GM23338 (cell line): ENCODE measurements around the gene NLE1. TPM values are rescaled to one million over a fixed set of nuclear protein-coding genes. Genes with fewer than 3 reads are reported as not detected.
A peak's percentile ranks its signal among the peaks of the same experiment; 100 is the strongest.

Experiments used
- ATAC-seq: fragments of 200-7000 bp; cut with Tn5 transposase; 3 replicates; pipeline ENCODE4 v1.9.1; 2020
- DNase-seq: peaks from one replicate; pipeline ENCODE4 v3.0.0-alpha.2; 2015; ENCODE audit warnings: low spot score
- H2AFZ ChIP-seq: fragments of 200-600 bp; sonication (generic); 2 replicates; pipeline ENCODE4 v1.8.0; 2016; ENCODE audit warnings: antibody characterized with exemption, mild to moderate bottlenecking, moderate library complexity
- H3F3A ChIP-seq: fragments of 200-600 bp; sonication (generic); replicated peaks from 2 replicates; pipeline ENCODE4 v1.8.0; 2017; ENCODE audit warnings: antibody characterized with exemption, mixed run types, low read depth
- H3K27ac ChIP-seq: fragments of 200-600 bp; sonication (generic); 2 replicates; pipeline ENCODE4 v1.6.1; 2016; ENCODE audit warnings: low read depth
- H3K27me3 ChIP-seq: fragments of 200-600 bp; sonication (generic); 2 replicates; pipeline ENCODE4 v1.8.0; 2016; ENCODE audit warnings: mild to moderate bottlenecking, mixed run types, moderate library complexity; ENCODE audit not compliant: insufficient read depth
- H3K36me3 ChIP-seq: fragments of 200-600 bp; sonication (generic); 2 replicates; pipeline ENCODE4 v1.8.0; 2016; ENCODE audit warnings: mild to moderate bottlenecking; ENCODE audit not compliant: insufficient read depth
- H3K4me1 ChIP-seq: fragments of 200-600 bp; sonication (generic); 2 replicates; pipeline ENCODE4 v1.8.0; 2016; ENCODE audit warnings: mild to moderate bottlenecking, moderate library complexity; ENCODE audit not compliant: insufficient read depth
- H3K4me2 ChIP-seq: fragments of 200-600 bp; sonication (generic); 2 replicates; pipeline ENCODE4 v1.7.1; 2017; ENCODE audit warnings: mixed run types
- H3K4me3 ChIP-seq: fragments of 200-600 bp; sonication (generic); 2 replicates; pipeline ENCODE4 v1.6.1; 2016; ENCODE audit warnings: mixed run types
- H3K79me2 ChIP-seq: fragments of 200-600 bp; sonication (generic); replicated peaks from 2 replicates; pipeline ENCODE4 v1.8.0; 2017; ENCODE audit warnings: mild to moderate bottlenecking; ENCODE audit not compliant: insufficient read depth
- H3K9me2 ChIP-seq: fragments of 200-600 bp; sonication (generic); 2 replicates; pipeline ENCODE4 v1.8.0; 2017; ENCODE audit not compliant: insufficient read depth
- H4K20me1 ChIP-seq: fragments of 200-600 bp; sonication (generic); replicated peaks from 2 replicates; pipeline ENCODE4 v1.8.0; 2017; ENCODE audit warnings: mild to moderate bottlenecking; ENCODE audit not compliant: insufficient read depth
- H3K27ac Mint-ChIP-seq: 2 replicates; pipeline ENCODE4 v1.8.0; 2020; ENCODE audit warnings: inconsistent platforms, mild to moderate bottlenecking, moderate library complexity, mixed read lengths
- H3K27me3 Mint-ChIP-seq: 3 replicates; pipeline ENCODE4 v1.8.0; 2022; ENCODE audit warnings: low read depth, mild to moderate bottlenecking, moderate library complexity, mixed read lengths, inconsistent platforms; ENCODE audit not compliant: insufficient read depth, poor library complexity
- H3K36me3 Mint-ChIP-seq: 3 replicates; pipeline ENCODE4 v1.8.0; 2021; ENCODE audit warnings: low read depth, mild to moderate bottlenecking, inconsistent platforms, moderate library complexity, mixed read lengths
- H3K4me1 Mint-ChIP-seq: 3 replicates; pipeline ENCODE4 v1.8.0; 2020; ENCODE audit warnings: mild to moderate bottlenecking, inconsistent platforms, mixed read lengths
- H3K4me3 Mint-ChIP-seq: 3 replicates; pipeline ENCODE4 v1.8.0; 2021; ENCODE audit warnings: moderate library complexity, mild to moderate bottlenecking, inconsistent platforms, mixed read lengths
- H3K9me3 Mint-ChIP-seq: 3 replicates; pipeline ENCODE4 v1.8.0; 2020; ENCODE audit warnings: moderate library complexity, mild to moderate bottlenecking, inconsistent platforms, mixed read lengths
- CREB1 ChIP-seq: fragments of 250-450 bp; sonication (Bioruptor Pico); IDR thresholded peaks from 2 replicates; pipeline ENCODE4 v1.5.0; 2020; ENCODE audit warnings: low read depth, mild to moderate bottlenecking, moderate library complexity
- EZH2 ChIP-seq: fragments of 200-600 bp; sonication (generic); IDR thresholded peaks from one replicate; pipeline ENCODE4 v1.8.0; 2017; ENCODE audit warnings: antibody characterized with exemption, mild to moderate bottlenecking, low read depth; ENCODE audit not compliant: unreplicated experiment
- EZH2phosphoT487 ChIP-seq: fragments of 200-600 bp; sonication (generic); IDR thresholded peaks from one replicate; pipeline ENCODE4 v1.8.1; 2018; ENCODE audit warnings: antibody characterized with exemption; ENCODE audit not compliant: unreplicated experiment
- JUNB ChIP-seq: IDR thresholded peaks from one replicate; pipeline ENCODE4 v1.6.1; 2016; ENCODE audit warnings: antibody characterized with exemption; ENCODE audit not compliant: unreplicated experiment
- NANOG ChIP-seq: IDR thresholded peaks from 2 replicates; pipeline ENCODE4 v1.6.1; 2016; ENCODE audit warnings: antibody characterized with exemption, borderline replicate concordance
- POLR2AphosphoS5 ChIP-seq: IDR thresholded peaks from 2 replicates; pipeline ENCODE4 v1.6.1; 2016; ENCODE audit warnings: antibody characterized with exemption, low read depth
- STAT1 ChIP-seq: IDR thresholded peaks from one replicate; pipeline ENCODE4 v1.6.1; 2016; ENCODE audit warnings: antibody characterized with exemption; ENCODE audit not compliant: unreplicated experiment
- ZNF114 ChIP-seq: fragments of 250-450 bp; sonication (Bioruptor Pico); IDR thresholded peaks from 2 replicates; pipeline ENCODE4 v1.5.0; 2020; ENCODE audit warnings: mild to moderate bottlenecking, moderate library complexity
- ZNF331 ChIP-seq: fragments of 250-450 bp; sonication (Bioruptor Pico); IDR thresholded peaks from 2 replicates; pipeline ENCODE4 v1.5.0; 2020; ENCODE audit warnings: low read depth, mild to moderate bottlenecking, moderate library complexity
- polyA plus RNA-seq: library from polyadenylated mRNA; unstranded; fragments of >200 nt; fragmentation: Nextera tagmentation; extraction: Ambion mirVana; gene quantifications from 2 replicates; pipeline ENCODE4 v1.2.1, GENCODE V29; 2016
- total RNA-seq: library from RNA; depleted of rRNA; stranded (reverse); fragments of >200 nt; shearing (Covaris generic); gene quantifications from 2 replicates; pipeline ENCODE4 v1.2.3, GENCODE V29; 2014
- TF ChIP-seq, protein P1 (sequence below): IDR thresholded peaks from 2 replicates; pipeline ENCODE4 v1.6.1; 2016; ENCODE audit warnings: antibody characterized with exemption
- TF ChIP-seq, protein P2 (sequence below): IDR thresholded peaks from one replicate; pipeline ENCODE4 v1.6.1; 2018; ENCODE audit warnings: antibody characterized with exemption; ENCODE audit not compliant: unreplicated experiment
- TF ChIP-seq, protein P3 (sequence below): fragments of 250-450 bp; sonication (Bioruptor Pico); IDR thresholded peaks from 2 replicates; pipeline ENCODE4 v1.5.0; 2020; ENCODE audit warnings: mild to moderate bottlenecking, moderate library complexity
- TF ChIP-seq, protein P4 (sequence below), 2 experiments: fragments of 200-600 bp in 1 of 2; sonication (generic) in 1 of 2; conservative IDR thresholded peaks; 2 replicates each; pipeline versions ENCODE4 v1.5.1 to v1.6.1; 2016 to 2017; ENCODE audit warnings: antibody characterized with exemption in 2 of 2, low read depth in 2 of 2, mild to moderate bottlenecking in 2 of 2, moderate library complexity in 1 of 2

The NLE1 gene
- total and polyA plus RNA-seq, 2 experiments from 2014 or later = 16.6 to 66.4 TPM

DNA sequence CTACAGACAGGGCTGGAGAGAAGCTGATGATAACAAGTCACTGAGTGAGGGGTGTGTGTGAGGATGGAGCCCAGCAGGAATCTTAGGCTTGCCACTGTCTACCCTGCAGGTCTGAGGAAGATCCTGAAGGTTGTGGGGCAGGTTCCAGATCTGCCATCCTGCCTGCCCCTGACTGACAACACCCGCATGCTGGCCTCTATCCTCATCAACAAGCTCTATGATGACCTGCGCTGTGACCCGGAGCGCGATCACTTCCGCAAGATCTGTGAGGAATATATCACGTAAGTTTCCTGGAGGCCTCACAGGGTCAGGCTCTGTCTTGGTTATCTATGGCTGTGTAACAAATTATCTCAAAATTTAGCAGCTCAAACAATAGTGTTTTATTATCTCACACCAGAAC, 21.8 kb upstream of the NLE1 start:
- no peaks in the 10 kb centered on the region for H3K79me2 ChIP-seq
- Mint-ChIP-seq H3K36me3 (no peaks in the 10 kb centered on the region), H3K27ac (no peak overlapping the region), H3K4me3 (no peak overlapping the region), H3K27me3 (peaks cover 6% of the 10 kb centered on the region), H3K4me1 (peaks cover 7% of the 10 kb centered on the region), H3K9me3 (no peaks in the 10 kb centered on the region)
- H4K20me1 ChIP-seq = no peaks in the 10 kb centered on the region
- H3F3A ChIP-seq = no peaks in the 10 kb centered on the region
- TF ChIP-seq, protein P1, sequence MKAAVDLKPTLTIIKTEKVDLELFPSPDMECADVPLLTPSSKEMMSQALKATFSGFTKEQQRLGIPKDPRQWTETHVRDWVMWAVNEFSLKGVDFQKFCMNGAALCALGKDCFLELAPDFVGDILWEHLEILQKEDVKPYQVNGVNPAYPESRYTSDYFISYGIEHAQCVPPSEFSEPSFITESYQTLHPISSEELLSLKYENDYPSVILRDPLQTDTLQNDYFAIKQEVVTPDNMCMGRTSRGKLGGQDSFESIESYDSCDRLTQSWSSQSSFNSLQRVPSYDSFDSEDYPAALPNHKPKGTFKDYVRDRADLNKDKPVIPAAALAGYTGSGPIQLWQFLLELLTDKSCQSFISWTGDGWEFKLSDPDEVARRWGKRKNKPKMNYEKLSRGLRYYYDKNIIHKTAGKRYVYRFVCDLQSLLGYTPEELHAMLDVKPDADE = no peak
- TF ChIP-seq EZH2phosphoT487 = no peak
- TF ChIP-seq, protein P2, sequence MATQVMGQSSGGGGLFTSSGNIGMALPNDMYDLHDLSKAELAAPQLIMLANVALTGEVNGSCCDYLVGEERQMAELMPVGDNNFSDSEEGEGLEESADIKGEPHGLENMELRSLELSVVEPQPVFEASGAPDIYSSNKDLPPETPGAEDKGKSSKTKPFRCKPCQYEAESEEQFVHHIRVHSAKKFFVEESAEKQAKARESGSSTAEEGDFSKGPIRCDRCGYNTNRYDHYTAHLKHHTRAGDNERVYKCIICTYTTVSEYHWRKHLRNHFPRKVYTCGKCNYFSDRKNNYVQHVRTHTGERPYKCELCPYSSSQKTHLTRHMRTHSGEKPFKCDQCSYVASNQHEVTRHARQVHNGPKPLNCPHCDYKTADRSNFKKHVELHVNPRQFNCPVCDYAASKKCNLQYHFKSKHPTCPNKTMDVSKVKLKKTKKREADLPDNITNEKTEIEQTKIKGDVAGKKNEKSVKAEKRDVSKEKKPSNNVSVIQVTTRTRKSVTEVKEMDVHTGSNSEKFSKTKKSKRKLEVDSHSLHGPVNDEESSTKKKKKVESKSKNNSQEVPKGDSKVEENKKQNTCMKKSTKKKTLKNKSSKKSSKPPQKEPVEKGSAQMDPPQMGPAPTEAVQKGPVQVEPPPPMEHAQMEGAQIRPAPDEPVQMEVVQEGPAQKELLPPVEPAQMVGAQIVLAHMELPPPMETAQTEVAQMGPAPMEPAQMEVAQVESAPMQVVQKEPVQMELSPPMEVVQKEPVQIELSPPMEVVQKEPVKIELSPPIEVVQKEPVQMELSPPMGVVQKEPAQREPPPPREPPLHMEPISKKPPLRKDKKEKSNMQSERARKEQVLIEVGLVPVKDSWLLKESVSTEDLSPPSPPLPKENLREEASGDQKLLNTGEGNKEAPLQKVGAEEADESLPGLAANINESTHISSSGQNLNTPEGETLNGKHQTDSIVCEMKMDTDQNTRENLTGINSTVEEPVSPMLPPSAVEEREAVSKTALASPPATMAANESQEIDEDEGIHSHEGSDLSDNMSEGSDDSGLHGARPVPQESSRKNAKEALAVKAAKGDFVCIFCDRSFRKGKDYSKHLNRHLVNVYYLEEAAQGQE = no peak
- no peak for TF ChIP-seq CREB1 (CRISPR knock-in tag)
- no peak for TF ChIP-seq POLR2AphosphoS5
- no peak for TF ChIP-seq STAT1
- TF ChIP-seq, protein P3, sequence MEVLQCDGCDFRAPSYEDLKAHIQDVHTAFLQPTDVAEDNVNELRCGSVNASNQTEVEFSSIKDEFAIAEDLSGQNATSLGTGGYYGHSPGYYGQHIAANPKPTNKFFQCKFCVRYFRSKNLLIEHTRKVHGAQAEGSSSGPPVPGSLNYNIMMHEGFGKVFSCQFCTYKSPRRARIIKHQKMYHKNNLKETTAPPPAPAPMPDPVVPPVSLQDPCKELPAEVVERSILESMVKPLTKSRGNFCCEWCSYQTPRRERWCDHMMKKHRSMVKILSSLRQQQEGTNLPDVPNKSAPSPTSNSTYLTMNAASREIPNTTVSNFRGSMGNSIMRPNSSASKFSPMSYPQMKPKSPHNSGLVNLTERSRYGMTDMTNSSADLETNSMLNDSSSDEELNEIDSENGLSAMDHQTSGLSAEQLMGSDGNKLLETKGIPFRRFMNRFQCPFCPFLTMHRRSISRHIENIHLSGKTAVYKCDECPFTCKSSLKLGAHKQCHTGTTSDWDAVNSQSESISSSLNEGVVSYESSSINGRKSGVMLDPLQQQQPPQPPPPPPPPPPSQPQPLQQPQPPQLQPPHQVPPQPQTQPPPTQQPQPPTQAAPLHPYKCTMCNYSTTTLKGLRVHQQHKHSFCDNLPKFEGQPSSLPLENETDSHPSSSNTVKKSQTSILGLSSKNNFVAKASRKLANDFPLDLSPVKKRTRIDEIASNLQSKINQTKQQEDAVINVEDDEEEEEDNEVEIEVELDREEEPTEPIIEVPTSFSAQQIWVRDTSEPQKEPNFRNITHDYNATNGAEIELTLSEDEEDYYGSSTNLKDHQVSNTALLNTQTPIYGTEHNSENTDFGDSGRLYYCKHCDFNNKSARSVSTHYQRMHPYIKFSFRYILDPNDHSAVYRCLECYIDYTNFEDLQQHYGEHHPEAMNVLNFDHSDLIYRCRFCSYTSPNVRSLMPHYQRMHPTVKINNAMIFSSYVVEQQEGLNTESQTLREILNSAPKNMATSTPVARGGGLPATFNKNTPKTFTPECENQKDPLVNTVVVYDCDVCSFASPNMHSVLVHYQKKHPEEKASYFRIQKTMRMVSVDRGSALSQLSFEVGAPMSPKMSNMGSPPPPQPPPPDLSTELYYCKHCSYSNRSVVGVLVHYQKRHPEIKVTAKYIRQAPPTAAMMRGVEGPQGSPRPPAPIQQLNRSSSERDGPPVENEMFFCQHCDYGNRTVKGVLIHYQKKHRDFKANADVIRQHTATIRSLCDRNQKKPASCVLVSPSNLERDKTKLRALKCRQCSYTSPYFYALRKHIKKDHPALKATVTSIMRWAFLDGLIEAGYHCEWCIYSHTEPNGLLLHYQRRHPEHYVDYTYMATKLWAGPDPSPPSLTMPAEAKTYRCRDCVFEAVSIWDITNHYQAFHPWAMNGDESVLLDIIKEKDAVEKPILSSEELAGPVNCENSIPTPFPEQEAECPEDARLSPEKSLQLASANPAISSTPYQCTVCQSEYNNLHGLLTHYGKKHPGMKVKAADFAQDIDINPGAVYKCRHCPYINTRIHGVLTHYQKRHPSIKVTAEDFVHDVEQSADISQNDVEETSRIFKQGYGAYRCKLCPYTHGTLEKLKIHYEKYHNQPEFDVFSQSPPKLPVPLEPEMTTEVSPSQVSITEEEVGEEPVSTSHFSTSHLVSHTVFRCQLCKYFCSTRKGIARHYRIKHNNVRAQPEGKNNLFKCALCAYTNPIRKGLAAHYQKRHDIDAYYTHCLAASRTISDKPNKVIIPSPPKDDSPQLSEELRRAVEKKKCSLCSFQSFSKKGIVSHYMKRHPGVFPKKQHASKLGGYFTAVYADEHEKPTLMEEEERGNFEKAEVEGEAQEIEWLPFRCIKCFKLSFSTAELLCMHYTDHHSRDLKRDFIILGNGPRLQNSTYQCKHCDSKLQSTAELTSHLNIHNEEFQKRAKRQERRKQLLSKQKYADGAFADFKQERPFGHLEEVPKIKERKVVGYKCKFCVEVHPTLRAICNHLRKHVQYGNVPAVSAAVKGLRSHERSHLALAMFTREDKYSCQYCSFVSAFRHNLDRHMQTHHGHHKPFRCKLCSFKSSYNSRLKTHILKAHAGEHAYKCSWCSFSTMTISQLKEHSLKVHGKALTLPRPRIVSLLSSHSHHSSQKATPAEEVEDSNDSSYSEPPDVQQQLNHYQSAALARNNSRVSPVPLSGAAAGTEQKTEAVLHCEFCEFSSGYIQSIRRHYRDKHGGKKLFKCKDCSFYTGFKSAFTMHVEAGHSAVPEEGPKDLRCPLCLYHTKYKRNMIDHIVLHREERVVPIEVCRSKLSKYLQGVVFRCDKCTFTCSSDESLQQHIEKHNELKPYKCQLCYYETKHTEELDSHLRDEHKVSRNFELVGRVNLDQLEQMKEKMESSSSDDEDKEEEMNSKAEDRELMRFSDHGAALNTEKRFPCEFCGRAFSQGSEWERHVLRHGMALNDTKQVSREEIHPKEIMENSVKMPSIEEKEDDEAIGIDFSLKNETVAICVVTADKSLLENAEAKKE (CRISPR knock-in tag) = no peak
- TF ChIP-seq, protein P4, sequence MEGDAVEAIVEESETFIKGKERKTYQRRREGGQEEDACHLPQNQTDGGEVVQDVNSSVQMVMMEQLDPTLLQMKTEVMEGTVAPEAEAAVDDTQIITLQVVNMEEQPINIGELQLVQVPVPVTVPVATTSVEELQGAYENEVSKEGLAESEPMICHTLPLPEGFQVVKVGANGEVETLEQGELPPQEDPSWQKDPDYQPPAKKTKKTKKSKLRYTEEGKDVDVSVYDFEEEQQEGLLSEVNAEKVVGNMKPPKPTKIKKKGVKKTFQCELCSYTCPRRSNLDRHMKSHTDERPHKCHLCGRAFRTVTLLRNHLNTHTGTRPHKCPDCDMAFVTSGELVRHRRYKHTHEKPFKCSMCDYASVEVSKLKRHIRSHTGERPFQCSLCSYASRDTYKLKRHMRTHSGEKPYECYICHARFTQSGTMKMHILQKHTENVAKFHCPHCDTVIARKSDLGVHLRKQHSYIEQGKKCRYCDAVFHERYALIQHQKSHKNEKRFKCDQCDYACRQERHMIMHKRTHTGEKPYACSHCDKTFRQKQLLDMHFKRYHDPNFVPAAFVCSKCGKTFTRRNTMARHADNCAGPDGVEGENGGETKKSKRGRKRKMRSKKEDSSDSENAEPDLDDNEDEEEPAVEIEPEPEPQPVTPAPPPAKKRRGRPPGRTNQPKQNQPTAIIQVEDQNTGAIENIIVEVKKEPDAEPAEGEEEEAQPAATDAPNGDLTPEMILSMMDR (conservative IDR thresholded peaks at IDR 0.05; ENCODE audit: low read depth in 2 of 2) = no peak
- TF ChIP-seq NANOG = no peak
- TF ChIP-seq ZNF114 (CRISPR knock-in tag) = no peak
- no peak for TF ChIP-seq EZH2
- TF ChIP-seq JUNB = no peak
- no peak for TF ChIP-seq ZNF331 (CRISPR knock-in tag)
- no peak for DNase-seq
- H3K27me3 ChIP-seq = no peaks in the 10 kb centered on the region
- no peak overlapping the region for H3K27ac ChIP-seq
- no peaks in the 10 kb centered on the region for H3K9me2 ChIP-seq
- H3K4me1 ChIP-seq = peaks cover 3% of the 10 kb centered on the region; the same call in 1 of the 2 replicates
- no peak overlapping the region for H3K4me3 ChIP-seq
- no peak for ATAC-seq
- H3K36me3 ChIP-seq = no peaks in the 10 kb centered on the region
- no peak overlapping the region for H3K4me2 ChIP-seq
- 0 out of 2 replicates have a peak overlapping the region, but pooled peaks have one; percentile 28 for H2AFZ ChIP-seq
